GM13977 (cell line): Measurements from ENCODE around the gene RTN4IP1.

Source experiments
- DNase-seq: peaks from one replicate; pipeline ENCODE4 v3.0.0; 2012; ENCODE audit warnings: low spot score
- in situ Hi-C: fragments of 300-500 bp; cut with MboI; formaldehyde crosslinking; loops from one replicate; pipeline ENCODE4 v1.12.0; 2022; ENCODE audit warnings: low sequenced_read_pairs, low pct_unique_long_range_greater_than_20kb, mixed read lengths, inconsistent platforms; ENCODE audit not compliant: unreplicated experiment
- TF ChIP-seq, protein P1 (sequence below): IDR thresholded peaks from 2 replicates; pipeline ENCODE4 v1.5.1; 2012; ENCODE audit warnings: mild to moderate bottlenecking, control low read depth; ENCODE audit not compliant: insufficient read depth; ENCODE audit errors: extremely low read depth, missing control alignments

The RTN4IP1 gene

GRCh38 chr6:106530026-106530425, 99.3 kb downstream of the RTN4IP1 start:
- in situ Hi-C loops = no loop called here
- no peak for DNase-seq
- TF ChIP-seq, protein P1, sequence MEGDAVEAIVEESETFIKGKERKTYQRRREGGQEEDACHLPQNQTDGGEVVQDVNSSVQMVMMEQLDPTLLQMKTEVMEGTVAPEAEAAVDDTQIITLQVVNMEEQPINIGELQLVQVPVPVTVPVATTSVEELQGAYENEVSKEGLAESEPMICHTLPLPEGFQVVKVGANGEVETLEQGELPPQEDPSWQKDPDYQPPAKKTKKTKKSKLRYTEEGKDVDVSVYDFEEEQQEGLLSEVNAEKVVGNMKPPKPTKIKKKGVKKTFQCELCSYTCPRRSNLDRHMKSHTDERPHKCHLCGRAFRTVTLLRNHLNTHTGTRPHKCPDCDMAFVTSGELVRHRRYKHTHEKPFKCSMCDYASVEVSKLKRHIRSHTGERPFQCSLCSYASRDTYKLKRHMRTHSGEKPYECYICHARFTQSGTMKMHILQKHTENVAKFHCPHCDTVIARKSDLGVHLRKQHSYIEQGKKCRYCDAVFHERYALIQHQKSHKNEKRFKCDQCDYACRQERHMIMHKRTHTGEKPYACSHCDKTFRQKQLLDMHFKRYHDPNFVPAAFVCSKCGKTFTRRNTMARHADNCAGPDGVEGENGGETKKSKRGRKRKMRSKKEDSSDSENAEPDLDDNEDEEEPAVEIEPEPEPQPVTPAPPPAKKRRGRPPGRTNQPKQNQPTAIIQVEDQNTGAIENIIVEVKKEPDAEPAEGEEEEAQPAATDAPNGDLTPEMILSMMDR = no peak

DNA sequence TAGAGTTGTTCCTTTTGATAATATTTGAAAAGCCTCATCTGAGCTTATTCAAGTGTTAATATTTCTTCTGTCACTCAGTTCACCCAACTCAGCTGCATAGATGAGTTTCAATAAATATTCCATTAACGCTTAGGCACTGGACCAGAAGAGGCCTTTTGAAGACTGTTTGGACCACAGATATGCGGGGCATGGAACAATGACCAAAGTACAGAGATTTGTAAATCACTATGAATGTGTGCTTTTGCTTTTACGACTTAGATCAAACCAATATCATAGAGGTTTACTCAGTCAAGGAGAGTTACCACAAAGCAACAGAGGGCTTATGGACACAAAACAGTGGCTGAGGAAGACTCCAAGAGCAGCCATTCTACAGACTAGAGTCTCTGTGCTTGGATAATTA, 99.9 kb downstream of the RTN4IP1 start:
- in situ Hi-C loops = no loop called here

GRCh38 chr6:106528521-106528920, 100.8 kb downstream of the RTN4IP1 start:
- in situ Hi-C loops = no loop called here
- TF ChIP-seq, protein P1 = no peak
- no peak for DNase-seq

More for the DNA sequence above, 99.9 kb downstream of the RTN4IP1 start:
- TF ChIP-seq, protein P1 = no peak
- DNase-seq = no peak

DNA sequence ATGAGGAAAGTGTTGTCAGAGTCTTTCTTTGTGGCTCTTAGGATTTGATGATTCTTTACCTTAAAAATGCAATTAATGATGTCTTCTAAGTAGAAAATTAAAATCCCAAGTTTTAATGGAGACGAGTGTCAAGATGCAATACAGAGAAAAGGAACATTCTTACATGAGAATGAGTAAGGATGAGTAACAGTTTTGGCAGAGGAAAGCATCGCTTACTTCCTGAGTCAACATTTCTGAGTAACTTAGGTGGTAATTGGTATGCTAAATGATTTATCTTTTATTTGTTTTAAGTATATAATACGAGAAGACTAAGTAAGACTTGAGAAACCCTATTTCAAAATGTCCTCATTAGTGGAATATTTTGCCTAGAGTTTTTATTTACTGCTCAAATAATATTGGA, 101.3 kb downstream of the RTN4IP1 start:
- in situ Hi-C loops = no loop called here

GRCh38 chr6:106527117-106527516, 102.2 kb downstream of the RTN4IP1 start:
- in situ Hi-C loops = no loop called here
- TF ChIP-seq, protein P1 = no peak
- DNase-seq = no peak

More for the DNA sequence above, 101.3 kb downstream of the RTN4IP1 start:
- DNase-seq = no peak
- TF ChIP-seq, protein P1 = no peak

GRCh38 chr6:106525882-106526275, 103.4 kb downstream of the RTN4IP1 start:
- TF ChIP-seq, protein P1 = no peak
- in situ Hi-C loops = no loop called here
- no peak for DNase-seq
